Measurements from ENCODE around the gene DGKE.

DNA sequence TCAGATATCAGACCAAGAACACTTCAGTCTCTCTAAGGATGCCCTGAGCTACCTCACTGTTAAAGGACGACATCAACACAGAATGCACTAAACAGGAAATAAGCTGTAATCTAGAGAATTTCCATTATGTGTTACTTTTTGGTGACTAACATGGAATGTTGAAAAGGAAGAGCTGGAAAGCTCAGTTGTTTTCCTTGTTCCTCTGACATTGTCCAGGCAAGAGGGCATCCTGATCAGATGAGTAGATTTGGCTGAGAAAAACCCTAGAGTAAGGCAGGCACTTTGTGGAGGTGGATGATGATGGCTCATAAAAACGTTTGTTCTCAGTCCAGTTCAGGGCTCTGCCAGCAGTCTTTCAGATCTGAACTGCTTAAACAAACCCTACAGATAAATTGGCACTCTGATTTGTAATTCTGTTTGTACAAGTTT lies 34.0 kb downstream of the DGKE start:
- no peak for TF ChIP-seq EZH2 (IDR thresholded peaks at IDR 0.05; ENCODE audit: borderline replicate concordance, low read length)
- TF ChIP-seq, protein P1, sequence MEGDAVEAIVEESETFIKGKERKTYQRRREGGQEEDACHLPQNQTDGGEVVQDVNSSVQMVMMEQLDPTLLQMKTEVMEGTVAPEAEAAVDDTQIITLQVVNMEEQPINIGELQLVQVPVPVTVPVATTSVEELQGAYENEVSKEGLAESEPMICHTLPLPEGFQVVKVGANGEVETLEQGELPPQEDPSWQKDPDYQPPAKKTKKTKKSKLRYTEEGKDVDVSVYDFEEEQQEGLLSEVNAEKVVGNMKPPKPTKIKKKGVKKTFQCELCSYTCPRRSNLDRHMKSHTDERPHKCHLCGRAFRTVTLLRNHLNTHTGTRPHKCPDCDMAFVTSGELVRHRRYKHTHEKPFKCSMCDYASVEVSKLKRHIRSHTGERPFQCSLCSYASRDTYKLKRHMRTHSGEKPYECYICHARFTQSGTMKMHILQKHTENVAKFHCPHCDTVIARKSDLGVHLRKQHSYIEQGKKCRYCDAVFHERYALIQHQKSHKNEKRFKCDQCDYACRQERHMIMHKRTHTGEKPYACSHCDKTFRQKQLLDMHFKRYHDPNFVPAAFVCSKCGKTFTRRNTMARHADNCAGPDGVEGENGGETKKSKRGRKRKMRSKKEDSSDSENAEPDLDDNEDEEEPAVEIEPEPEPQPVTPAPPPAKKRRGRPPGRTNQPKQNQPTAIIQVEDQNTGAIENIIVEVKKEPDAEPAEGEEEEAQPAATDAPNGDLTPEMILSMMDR (IDR thresholded peaks at IDR 0.05; ENCODE audit: low read length), result no peak

Data from OCI-LY1 (cell line).